Peyer's patch (tissue), 4 donors: ENCODE data around the gene KIR2DL3.

Experiments
- CTCF ChIP-seq, 6 experiments: fragments of 450-650 bp in 4 of 6; fragments of 200-600 bp in 2 of 6; sonication (generic) in 1 of 6; IDR thresholded peaks; one replicate each; pipeline ENCODE4 v1.5.1; 2017 to 2019; ENCODE audit warnings: antibody characterized with exemption in 6 of 6, mild to moderate bottlenecking in 3 of 6, moderate library complexity in 1 of 6
- POLR2A ChIP-seq, 2 donors: fragments of 450-650 bp; IDR thresholded peaks; one replicate each; pipeline ENCODE4 v1.5.1; 2017; ENCODE audit warnings: antibody characterized with exemption in 2 of 2, mild to moderate bottlenecking in 2 of 2, moderate library complexity in 2 of 2

GRCh38 chr19:54728167-54728566, 10.1 kb upstream of the KIR2DL3 start:
- TF ChIP-seq POLR2A (IDR thresholded peaks at IDR 0.05), result no peak
- no peak for TF ChIP-seq CTCF (IDR thresholded peaks at IDR 0.05)
